Fibroblast of skin of right quadriceps (primary cell): ENCODE results near the gene MROH2A.

Experiments used
- DNase-seq: peaks from one replicate; pipeline ENCODE4 v3.0.0-alpha.2; 2013

MROH2A gene

GRCh38 chr2:233766416-233766815, 11.7 kb upstream of the MROH2A start:
- no peak for DNase-seq

- DNase-seq: no peak
These were observed 10.1 kb upstream of the MROH2A start for GRCh38 chr2:233768076-233768475.

GRCh38 chr2:233769260-233769659, 8.9 kb upstream of the MROH2A start:
- DNase-seq: no peak

GRCh38 chr2:233772153-233772552, 6.0 kb upstream of the MROH2A start:
- no peak for DNase-seq

GRCh38 chr2:233772583-233772982, 5.5 kb upstream of the MROH2A start:
- DNase-seq: no peak

- no peak for DNase-seq
These were observed 4.3 kb upstream of the MROH2A start for GRCh38 chr2:233773854-233774253.

GRCh38 chr2:233775414-233775813, 2.7 kb upstream of the MROH2A start:
- no peak for DNase-seq

GRCh38 chr2:233779722-233780121, 1.6 kb downstream of the MROH2A start:
- no peak for DNase-seq

GRCh38 chr2:233780771-233781170, 2.6 kb downstream of the MROH2A start:
- DNase-seq: no peak

- no peak for DNase-seq
These were observed 11.4 kb downstream of the MROH2A start for GRCh38 chr2:233789554-233789953.

- no peak for DNase-seq
These were observed 13.2 kb downstream of the MROH2A start for GRCh38 chr2:233791151-233791882.

GRCh38 chr2:233791883-233792329, 13.8 kb downstream of the MROH2A start:
- no peak for DNase-seq

GRCh38 chr2:233792720-233793119, 14.6 kb downstream of the MROH2A start:
- DNase-seq: no peak

- DNase-seq: no peak
These were observed 15.5 kb downstream of the MROH2A start for GRCh38 chr2:233793465-233794127.

- DNase-seq: no peak
These were observed 16.1 kb downstream of the MROH2A start for GRCh38 chr2:233794128-233794658.

GRCh38 chr2:233795735-233796171, 17.6 kb downstream of the MROH2A start:
- DNase-seq: no peak

GRCh38 chr2:233796254-233796653, 18.1 kb downstream of the MROH2A start:
- DNase-seq: no peak

- no peak for DNase-seq
These were observed 20.4 kb downstream of the MROH2A start for GRCh38 chr2:233798335-233799086.

GRCh38 chr2:233799087-233799665, 21.0 kb downstream of the MROH2A start:
- DNase-seq: no peak

- no peak for DNase-seq
These were observed 21.6 kb downstream of the MROH2A start for GRCh38 chr2:233799716-233800115.

- no peak for DNase-seq
These were observed 22.1 kb downstream of the MROH2A start for GRCh38 chr2:233800208-233800607.

GRCh38 chr2:233801357-233802131, 23.4 kb downstream of the MROH2A start:
- no peak for DNase-seq
